Fibroblast of mammary gland (primary cell): ENCODE measurements around the gene KIAA1210.

ENCODE experiments used
- DNase-seq: peaks from one replicate; pipeline ENCODE4 v3.0.0-alpha.2; 2010; ENCODE audit warnings: low read depth
- H3K4me3 ChIP-seq: 2 replicates; pipeline ENCODE4 v1.5.1; 2011; ENCODE audit warnings: low read depth, mild to moderate bottlenecking, low read length, moderate library complexity; ENCODE audit not compliant: control insufficient read depth
- CTCF ChIP-seq: conservative IDR thresholded peaks from 2 replicates; pipeline ENCODE4 v1.5.1; 2011; ENCODE audit warnings: low read depth, low read length, inconsistent platforms; ENCODE audit not compliant: control insufficient read depth, insufficient read depth

The KIAA1210 gene

GRCh38 chrX:119155416-119156035, 27.9 kb upstream of the KIAA1210 start:
- H3K4me3 ChIP-seq = no peak overlapping the region
- DNase-seq = peak; percentile 90
- no peak for TF ChIP-seq CTCF

- no peak overlapping the region for H3K4me3 ChIP-seq
- no peak for TF ChIP-seq CTCF
- peak; percentile 2 for DNase-seq
Observed at GRCh38 chrX:119151051-119151380, 23.4 kb upstream of the KIAA1210 start.

GRCh38 chrX:119150163-119151050, 22.8 kb upstream of the KIAA1210 start:
- DNase-seq = no peak
- no peak overlapping the region for H3K4me3 ChIP-seq
- no peak for TF ChIP-seq CTCF

- H3K4me3 ChIP-seq = no peak overlapping the region
- DNase-seq = no peak
- no peak for TF ChIP-seq CTCF
Observed at GRCh38 chrX:119147486-119147885, 19.9 kb upstream of the KIAA1210 start.

- H3K4me3 ChIP-seq = no peak overlapping the region
- TF ChIP-seq CTCF = peak; percentile 62
- peak; percentile 37 for DNase-seq
Observed at GRCh38 chrX:119145241-119145653, 17.6 kb upstream of the KIAA1210 start.

- no peak for DNase-seq
- TF ChIP-seq CTCF = no peak
- no peak overlapping the region for H3K4me3 ChIP-seq
Observed at GRCh38 chrX:119134466-119134865, 6.9 kb upstream of the KIAA1210 start.
